H1 (cell line): ENCODE measurements around the gene ZNF565. TPM values are rescaled to one million over a fixed set of nuclear protein-coding genes. Genes with fewer than 3 reads are reported as not detected.
A peak's percentile ranks its signal among the peaks of the same experiment; 100 is the strongest.

Experiments
- CTCF ChIA-PET: fragments of 300-600 bp; sonication (Branson Sonifier 250); formaldehyde crosslinking; loops from one replicate; lab custom pipeline; 2021; ENCODE audit not compliant: partially characterized antibody; lab: Charles Lee
- POLR2A ChIA-PET: fragments of 300-600 bp; sonication (Branson Sonifier 250); formaldehyde crosslinking; loops from one replicate; lab custom pipeline; 2021; ENCODE audit warnings: inconsistent platforms; ENCODE audit not compliant: partially characterized antibody; lab: Charles Lee
- DNase-seq, 2 experiments: peaks; one replicate each; pipeline versions ENCODE4 v3.0.0 to v3.0.0-alpha.2; 2010 to 2022; ENCODE audit warnings: low spot score in 2 of 2, low read depth in 1 of 2, mixed read lengths in 1 of 2
- FAIRE-seq: peaks from 2 replicates; lab custom pipeline; 2011; peaks lifted over from hg19 to GRCh38; lab: Jason Lieb, UNC
- H2AFZ ChIP-seq: 2 replicates; pipeline ENCODE4 v1.8.1; 2012; ENCODE audit warnings: low read length, inconsistent platforms
- H2AK5ac ChIP-seq: 2 replicates; pipeline ENCODE4 v1.6.1; 2013; ENCODE audit warnings: low read depth, low read length
- H2BK120ac ChIP-seq: replicated peaks from 2 replicates; pipeline ENCODE3; 2013; ENCODE audit warnings: low read depth, low read length, inconsistent platforms
- H2BK12ac ChIP-seq: 2 replicates; pipeline ENCODE4 v1.6.1; 2013; ENCODE audit warnings: low read depth, low read length
- H2BK15ac ChIP-seq: 2 replicates; pipeline ENCODE4 v1.6.1; 2013; ENCODE audit warnings: low read length
- H2BK20ac ChIP-seq: 2 replicates; pipeline ENCODE4 v1.6.1; 2013; ENCODE audit warnings: low read length
- H2BK5ac ChIP-seq: 2 replicates; pipeline ENCODE4 v1.6.1; 2013; ENCODE audit warnings: low read depth, low read length
- H3K14ac ChIP-seq: 2 replicates; pipeline ENCODE4 v1.6.1; 2013; ENCODE audit warnings: inconsistent platforms; ENCODE audit not compliant: insufficient read length
- H3K18ac ChIP-seq: 2 replicates; pipeline ENCODE4 v1.6.1; 2013; ENCODE audit warnings: low read length; ENCODE audit errors: extremely low read depth
- H3K23ac ChIP-seq: 2 replicates; pipeline ENCODE4 v1.6.1; 2013; ENCODE audit warnings: inconsistent platforms; ENCODE audit not compliant: insufficient read length
- H3K23me2 ChIP-seq: 2 replicates; pipeline ENCODE4 v1.6.1; 2013; ENCODE audit warnings: low read depth, low read length
- H3K27ac ChIP-seq: 2 replicates; pipeline ENCODE4 v1.6.1; 2011; ENCODE audit warnings: low read depth, low read length, inconsistent platforms
- H3K27me3 ChIP-seq, 4 experiments: replicated peaks in 1 of 4; 1 replicate in 1 of 4; 2 replicates in 3 of 4; pipeline versions ENCODE4 v1.6.1 to v1.8.1; 2011 to 2013; ENCODE audit warnings: low read length in 3 of 4, mild to moderate bottlenecking in 3 of 4, inconsistent platforms in 2 of 4, mixed read lengths in 2 of 4, moderate library complexity in 1 of 4; ENCODE audit not compliant: control insufficient read depth in 3 of 4, insufficient read depth in 3 of 4; ENCODE audit errors: extremely low read depth in 1 of 4
- H3K36me3 ChIP-seq, 4 experiments: 2 replicates each; pipeline versions ENCODE4 v1.6.1 to v1.8.1; 2011 to 2013; ENCODE audit warnings: mild to moderate bottlenecking in 4 of 4, low read length in 3 of 4, moderate library complexity in 2 of 4, control low read depth in 1 of 4, inconsistent platforms in 1 of 4; ENCODE audit not compliant: insufficient read depth in 4 of 4, control insufficient read depth in 2 of 4
- H3K4ac ChIP-seq: replicated peaks from 2 replicates; pipeline ENCODE3; 2013; ENCODE audit warnings: low read length, low read depth, mixed read lengths, inconsistent platforms; ENCODE audit not compliant: insufficient read length
- H3K4me1 ChIP-seq, 4 experiments: replicated peaks in 1 of 4; 1 replicate in 1 of 4; 2 replicates in 3 of 4; pipeline versions ENCODE4 v1.6.1 to v1.8.1; 2011 to 2013; ENCODE audit warnings: low read length in 3 of 4, inconsistent platforms in 2 of 4, mixed read lengths in 1 of 4; ENCODE audit not compliant: insufficient read depth in 4 of 4, control insufficient read depth in 3 of 4
- H3K4me2 ChIP-seq, 2 experiments: 2 replicates each; pipeline versions ENCODE4 v1.6.1 to v1.8.1; 2011 to 2013; ENCODE audit warnings: low read depth in 2 of 2, low read length in 2 of 2, control low read depth in 1 of 2, inconsistent platforms in 1 of 2, mild to moderate bottlenecking in 1 of 2; ENCODE audit not compliant: insufficient read depth in 1 of 2
- H3K4me3 ChIP-seq, 4 experiments: fragments of 200-600, 300-600 bp in 1 of 4; sonication (generic), shearing (Covaris generic), sonication (Bioruptor Twin) in 1 of 4; 2 replicates each; pipeline versions ENCODE4 v1.5.1 to v1.8.1; 2011 to 2016; ENCODE audit warnings: low read length in 4 of 4, low read depth in 3 of 4, control low read depth in 2 of 4, inconsistent platforms in 2 of 4, mild to moderate bottlenecking in 2 of 4, mixed read lengths in 1 of 4, moderate library complexity in 1 of 4; ENCODE audit not compliant: insufficient read depth in 2 of 4; ENCODE audit errors: extremely low read depth in 1 of 4
- H3K56ac ChIP-seq: replicated peaks from 2 replicates; pipeline ENCODE3; 2013; ENCODE audit warnings: low read depth, mild to moderate bottlenecking, mixed read lengths, low read length, inconsistent platforms; ENCODE audit not compliant: insufficient read length
- H3K79me1 ChIP-seq: 2 replicates; pipeline ENCODE4 v1.6.1; 2013; ENCODE audit warnings: low read depth, low read length, control low read depth
- H3K79me2 ChIP-seq, 2 experiments: 2 replicates each; pipeline versions ENCODE4 v1.6.1 to v1.8.1; 2012 to 2013; ENCODE audit warnings: low read length in 2 of 2, mild to moderate bottlenecking in 2 of 2, inconsistent platforms in 1 of 2; ENCODE audit not compliant: insufficient read depth in 2 of 2, control insufficient read depth in 1 of 2
- H3K9ac ChIP-seq, 4 experiments: replicated peaks in 1 of 4; 1 replicate in 1 of 4; 2 replicates in 3 of 4; pipeline versions ENCODE4 v1.6.1 to v1.8.1; 2011 to 2013; ENCODE audit warnings: low read depth in 3 of 4, low read length in 3 of 4, control low read depth in 2 of 4, mild to moderate bottlenecking in 2 of 4, moderate library complexity in 2 of 4, inconsistent platforms in 1 of 4; ENCODE audit errors: extremely low read depth in 1 of 4
- H3K9me3 ChIP-seq, 2 experiments: 2 replicates each; pipeline versions ENCODE4 v1.6.1 to v1.8.1; 2012 to 2013; ENCODE audit warnings: mild to moderate bottlenecking in 2 of 2, moderate library complexity in 2 of 2, control low read depth in 1 of 2, inconsistent platforms in 1 of 2, low read depth in 1 of 2, low read length in 1 of 2, mixed read lengths in 1 of 2; ENCODE audit not compliant: insufficient read depth in 2 of 2
- H4K20me1 ChIP-seq, 2 experiments: replicated peaks in 1 of 2; 2 replicates each; pipeline versions ENCODE3 to v1.8.1; 2011 to 2013; ENCODE audit warnings: inconsistent platforms in 2 of 2, low read length in 2 of 2, mild to moderate bottlenecking in 1 of 2; ENCODE audit not compliant: insufficient read depth in 2 of 2, control insufficient read depth in 1 of 2
- H4K5ac ChIP-seq: 2 replicates; pipeline ENCODE4 v1.6.1; 2013; ENCODE audit warnings: low read length, low read depth, mixed read lengths, inconsistent platforms; ENCODE audit not compliant: insufficient read length
- H4K8ac ChIP-seq: 2 replicates; pipeline ENCODE4 v1.8.0; 2013; ENCODE audit warnings: mild to moderate bottlenecking, moderate library complexity, low read length, inconsistent platforms; ENCODE audit not compliant: insufficient read depth; ENCODE audit errors: extremely low read depth
- H4K91ac ChIP-seq: replicated peaks from 2 replicates; pipeline ENCODE3; 2013; ENCODE audit warnings: low read length, mixed read lengths, inconsistent platforms; ENCODE audit not compliant: insufficient read length
- CTCF ChIP-seq, 3 experiments: IDR thresholded peaks; 1 replicate in 2 of 3; 2 replicates in 1 of 3; pipeline versions ENCODE4 v1.5.1 to v1.6.1; 2011; ENCODE audit warnings: low read length in 3 of 3, mild to moderate bottlenecking in 3 of 3, inconsistent platforms in 2 of 3, low read depth in 1 of 3, moderate library complexity in 1 of 3; ENCODE audit not compliant: insufficient read depth in 1 of 3; ENCODE audit errors: control extremely low read depth in 1 of 3
- JUN ChIP-seq: IDR thresholded peaks from 2 replicates; pipeline ENCODE4 v1.6.1; 2011; ENCODE audit warnings: low read depth, mild to moderate bottlenecking, improper control_type of control experiment, low read length
- KDM1A ChIP-seq: fragments of 200-600, 300-600 bp; sonication (generic); IDR thresholded peaks from 2 replicates; pipeline ENCODE4 v1.7.1; 2016; ENCODE audit warnings: mild to moderate bottlenecking, low read length, borderline replicate concordance
- NANOG ChIP-seq: IDR thresholded peaks from 2 replicates; pipeline ENCODE4 v1.6.1; 2011; ENCODE audit warnings: low read length, low read depth, mild to moderate bottlenecking, inconsistent platforms; ENCODE audit not compliant: insufficient read depth, poor library complexity, severe bottlenecking
- NRF1 ChIP-seq: IDR thresholded peaks from 2 replicates; pipeline ENCODE4 v1.6.1; 2011; ENCODE audit warnings: mild to moderate bottlenecking, low read depth, low read length, improper control_type of control experiment
- RFX5 ChIP-seq: IDR thresholded peaks from 2 replicates; pipeline ENCODE4 v1.6.1; 2011; ENCODE audit warnings: low read depth, low read length, improper control_type of control experiment, borderline replicate concordance
- SUZ12 ChIP-seq: fragments of 200-600 bp; sonication (generic); IDR thresholded peaks from 2 replicates; pipeline ENCODE4 v1.6.1; 2012; ENCODE audit warnings: mild to moderate bottlenecking, inconsistent platforms, low read length, moderate library complexity, mixed read lengths
- TCF12 ChIP-seq: IDR thresholded peaks from 2 replicates; pipeline ENCODE4 v1.6.1; 2011; ENCODE audit warnings: low read depth, mild to moderate bottlenecking, low read length
- USF2 ChIP-seq: IDR thresholded peaks from 2 replicates; pipeline ENCODE4 v1.6.1; 2011; ENCODE audit warnings: low read length, improper control_type of control experiment
- WGBS, 2 experiments: shearing (Covaris generic) in 1 of 2; methylation state at CpG; one replicate each; pipeline versions ENCODE4 v1.1.6 to v1.1.7; 2013 to 2015; ENCODE audit warnings: low lambda C conversion rate in 2 of 2, mixed read lengths in 2 of 2, inconsistent platforms in 1 of 2, low coverage in 1 of 2, missing lambda C conversion rate in 1 of 2; ENCODE audit not compliant: insufficient replicate concordance in 2 of 2, insufficient coverage in 1 of 2, insufficient read length in 1 of 2; ENCODE audit errors: extremely low coverage in 1 of 2, missing lambda C conversion rate in 1 of 2; 5-methylcytosine and 5-hydroxymethylcytosine counted together
- polyA plus RNA-seq, 7 experiments: library from polyadenylated mRNA; depleted of rRNA in 3 of 7; stranded (reverse) in 5 of 7; unstranded in 2 of 7; fragments of >200 nt in 5 of 7; fragments of 200-250 nt in 2 of 7; gene quantifications; 1 replicate in 5 of 7; 2 replicates in 1 of 7; 4 replicates in 1 of 7; pipeline versions ENCODE4 v1.2.1 to v1.2.3, GENCODE V29; 2011 to 2013; ENCODE audit warnings: missing spikeins in 2 of 7, mixed read lengths in 2 of 7
- total RNA-seq: library from RNA; stranded (reverse); fragmentation: NEBNext Ultra II Directional; extraction: Animal tissue kit (Norgen Biotek cat#: 25700); gene quantifications from 2 replicates; pipeline ENCODE4 v1.2.1, GENCODE V29; 2021

The ZNF565 gene
- total and polyA plus RNA-seq, 2 of the 8 experiments (the other 6 are each of a cell fraction or from before 2014, with no cell fraction given), result 0.89 to 3.1 TPM

- Histone ChIP-seq H3K4me3 (peak overlapping the region in 1 of 4 experiments; percentile 34; a peak in 2 of 8 replicates), H3K56ac (no peak overlapping the region), H2AK5ac (no peak overlapping the region), H4K8ac (peak overlapping the region; percentile 89; the same call in 1 of the 2 replicates), H2BK12ac (no peak overlapping the region), H3K23ac (no peak overlapping the region), H3K4ac (no peak overlapping the region), H4K91ac (no peak overlapping the region), H3K18ac (no peak overlapping the region), H2AFZ (no peak overlapping the region), H4K20me1 (no peaks in the 10 kb centered on the region), H3K4me1 (no peaks in the 10 kb centered on the region; a peak in 1 of 7 replicates), H3K4me2 (peak overlapping the region in 1 of 2 experiments; percentile 43; a peak in 2 of 4 replicates), H3K79me1 (no peaks in the 10 kb centered on the region), H3K36me3 (peaks cover 0 to 2% (median 0%) of the 10 kb centered on the region in 4 experiments; a peak in 1 of 8 replicates), H3K27ac (no peak overlapping the region), H2BK15ac (no peak overlapping the region), H2BK5ac (no peak overlapping the region), H2BK20ac (no peak overlapping the region), H3K9ac (no peak overlapping the region; a peak in 1 of 7 replicates), H3K9me3 (peaks cover 6 to 49% of the 10 kb centered on the region in 2 experiments), H3K79me2 (no peaks in the 10 kb centered on the region), H2BK120ac (no peak overlapping the region), H3K27me3 (no peaks in the 10 kb centered on the region), H3K14ac (no peak overlapping the region), H4K5ac (no peak overlapping the region), H3K23me2 (no peaks in the 10 kb centered on the region)
- ChIA-PET POLR2A (no interaction called here), CTCF (no interaction called here)
- 90% methylated on average over 23 of the region's 42 CpGs; no CpG with 5 or more reads in 1 of the 2 experiments for WGBS, 2 experiments
- FAIRE-seq (no peak), DNase-seq (peak in 1 of 2 experiments; percentile 57)
- TF ChIP-seq RFX5, result no peak
- no peak for TF ChIP-seq CTCF (IDR thresholded peaks at IDR 0.05; ENCODE audit: control extremely low read depth in 1 of 3, insufficient read depth in 1 of 3, low read depth in 1 of 3, low read length in 3 of 3)
- no peak for TF ChIP-seq USF2
- no peak for TF ChIP-seq NRF1
- no peak for TF ChIP-seq SUZ12
- TF ChIP-seq TCF12, result no peak
- no peak for TF ChIP-seq KDM1A
- no peak for TF ChIP-seq NANOG
- no peak for TF ChIP-seq JUN
Observed at GRCh38 chr19:36256853-36257519, 42.5 kb upstream of the ZNF565 start.
